Tibial nerve (tissue), 4 donors: ENCODE measurements around the gene LPCAT2. TPM values are rescaled to one million over a fixed set of nuclear protein-coding genes. Genes with fewer than 3 reads are reported as not detected.

Experiments
- DNase-seq, 2 donors: peaks; one replicate each; pipeline ENCODE4 v3.0.0-alpha.2; 2019; ENCODE audit warnings: low spot score in 2 of 2
- H3K27ac ChIP-seq, 4 donors: fragments of 200-600 bp; sonication (generic) in 3 of 4; one replicate each; pipeline ENCODE4 v1.5.1; 2017 to 2019; ENCODE audit warnings: mild to moderate bottlenecking in 1 of 4
- H3K27me3 ChIP-seq, 2 donors: fragments of 200-600 bp; sonication (generic) in 1 of 2; one replicate each; pipeline versions ENCODE4 v1.5.1 to v1.6.0; 2017 to 2019
- H3K36me3 ChIP-seq, 3 donors: fragments of 200-600 bp; sonication (generic); one replicate each; pipeline ENCODE4 v1.5.1; 2018 to 2019
- H3K4me1 ChIP-seq, 4 donors: fragments of 200-600 bp; sonication (generic) in 3 of 4; one replicate each; pipeline ENCODE4 v1.5.1; 2017 to 2019
- H3K4me3 ChIP-seq, 4 donors: fragments of 200-600 bp; sonication (generic) in 3 of 4; one replicate each; pipeline ENCODE4 v1.5.1; 2017 to 2019; ENCODE audit warnings: mild to moderate bottlenecking in 1 of 4, moderate library complexity in 1 of 4
- H3K9me3 ChIP-seq, 4 donors: fragments of 200-600 bp; sonication (generic) in 3 of 4; one replicate each; pipeline ENCODE4 v1.5.1; 2017 to 2019
- EP300 ChIP-seq, 2 donors: sonication (generic); formaldehyde crosslinking; IDR thresholded peaks; one replicate each; pipeline ENCODE4 v1.6.1; 2017; ENCODE audit warnings: antibody characterized with exemption in 2 of 2, mild to moderate bottlenecking in 1 of 2
- POLR2A ChIP-seq, 2 donors: fragments of 450-650 bp; IDR thresholded peaks; one replicate each; pipeline ENCODE4 v1.6.1; 2017; ENCODE audit warnings: antibody characterized with exemption in 2 of 2, mild to moderate bottlenecking in 2 of 2, moderate library complexity in 2 of 2
- WGBS, 2 donors: methylation state at CpG; one replicate each; pipeline ENCODE4 v1.1.5; 2018; 5-methylcytosine and 5-hydroxymethylcytosine counted together
- total RNA-seq, 4 donors: library from RNA; depleted of rRNA; stranded (reverse); fragments of >200 nt; gene quantifications; one replicate each; pipeline ENCODE4 v1.1.0, GENCODE V29; 2016
- TF ChIP-seq, protein P1 (sequence below), 5 experiments: fragments of 200-600 bp in 3 of 5; fragments of 450-650 bp in 2 of 5; sonication (generic) in 3 of 5; IDR thresholded peaks; one replicate each; pipeline ENCODE4 v1.5.1; 2016 to 2019; ENCODE audit warnings: antibody characterized with exemption in 5 of 5, mild to moderate bottlenecking in 3 of 5, moderate library complexity in 2 of 5

The LPCAT2 gene
- total RNA-seq, 4 donors from 2014 or later, result 14.9 to 33.4 (median 24.0) TPM

DNA sequence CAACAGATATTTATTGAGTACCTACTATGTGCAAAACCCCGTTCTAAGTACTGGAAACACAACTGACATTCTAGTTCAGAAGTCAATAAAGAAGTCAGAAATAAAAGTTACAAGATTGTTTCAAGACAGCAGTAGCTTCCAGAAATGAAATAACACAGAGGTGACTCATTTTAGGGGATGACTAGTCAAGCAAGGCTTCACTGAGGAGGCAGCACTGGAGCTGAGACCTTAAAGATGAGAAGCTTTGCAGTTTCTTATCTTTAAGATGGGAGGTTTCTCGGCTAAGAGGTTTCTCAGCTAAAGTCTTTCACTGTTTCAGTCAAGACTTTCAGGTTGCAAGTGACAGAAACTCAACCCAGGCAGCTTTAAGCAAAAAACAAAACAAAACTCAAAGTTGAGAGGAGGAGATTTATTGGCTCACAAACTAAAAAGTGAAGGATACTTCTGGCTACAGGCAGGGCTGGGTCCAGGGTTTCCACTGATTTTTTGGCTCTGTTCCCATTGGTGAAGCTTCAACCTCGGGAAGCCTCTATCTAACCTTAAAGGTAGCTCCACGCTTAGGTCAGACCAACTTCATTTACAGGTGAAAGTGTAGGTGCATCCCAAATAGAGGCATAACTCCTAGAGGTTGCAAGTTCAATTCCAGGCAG is 37.3 kb upstream of the LPCAT2 start:
- no peak for DNase-seq
- no peak overlapping the region for H3K4me3 ChIP-seq
- WGBS, 2 donors, result 69 to 71% methylated on average over 4 of the region's 4 CpGs

DNA sequence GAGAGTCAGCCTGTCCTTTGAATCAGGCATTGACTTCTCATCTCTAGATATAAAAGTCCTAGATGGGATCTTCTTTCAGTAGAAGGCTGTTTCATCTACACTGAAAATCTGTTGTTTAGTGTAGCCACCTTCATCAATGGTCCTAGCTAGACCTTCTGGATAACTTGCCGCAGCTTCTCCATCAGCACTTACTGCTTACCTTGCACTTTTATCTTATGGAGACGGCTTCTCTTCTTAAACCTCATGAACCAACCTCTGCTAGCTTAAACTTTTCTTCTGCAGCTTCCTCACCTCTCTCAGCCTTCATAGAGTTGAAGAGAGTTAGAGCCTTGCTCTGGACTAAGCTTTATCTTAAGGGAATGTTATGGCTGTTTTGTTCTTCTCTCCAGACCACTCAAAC is 35.3 kb upstream of the LPCAT2 start:
- Histone ChIP-seq H3K27ac (no peak overlapping the region), H3K9me3 (no peaks in the 10 kb centered on the region), H3K4me3 (no peak overlapping the region), H3K27me3 (no peaks in the 10 kb centered on the region), H3K36me3 (no peaks in the 10 kb centered on the region), H3K4me1 (peaks cover 0 to 48% (median 5%) of the 10 kb centered on the region in 4 donors)
- 94 to 95% methylated on average over 2 of the region's 2 CpGs for WGBS, 2 donors
- TF ChIP-seq POLR2A (IDR thresholded peaks at IDR 0.05) (no peak), EP300 (IDR thresholded peaks at IDR 0.05) (no peak)
- TF ChIP-seq, protein P1, sequence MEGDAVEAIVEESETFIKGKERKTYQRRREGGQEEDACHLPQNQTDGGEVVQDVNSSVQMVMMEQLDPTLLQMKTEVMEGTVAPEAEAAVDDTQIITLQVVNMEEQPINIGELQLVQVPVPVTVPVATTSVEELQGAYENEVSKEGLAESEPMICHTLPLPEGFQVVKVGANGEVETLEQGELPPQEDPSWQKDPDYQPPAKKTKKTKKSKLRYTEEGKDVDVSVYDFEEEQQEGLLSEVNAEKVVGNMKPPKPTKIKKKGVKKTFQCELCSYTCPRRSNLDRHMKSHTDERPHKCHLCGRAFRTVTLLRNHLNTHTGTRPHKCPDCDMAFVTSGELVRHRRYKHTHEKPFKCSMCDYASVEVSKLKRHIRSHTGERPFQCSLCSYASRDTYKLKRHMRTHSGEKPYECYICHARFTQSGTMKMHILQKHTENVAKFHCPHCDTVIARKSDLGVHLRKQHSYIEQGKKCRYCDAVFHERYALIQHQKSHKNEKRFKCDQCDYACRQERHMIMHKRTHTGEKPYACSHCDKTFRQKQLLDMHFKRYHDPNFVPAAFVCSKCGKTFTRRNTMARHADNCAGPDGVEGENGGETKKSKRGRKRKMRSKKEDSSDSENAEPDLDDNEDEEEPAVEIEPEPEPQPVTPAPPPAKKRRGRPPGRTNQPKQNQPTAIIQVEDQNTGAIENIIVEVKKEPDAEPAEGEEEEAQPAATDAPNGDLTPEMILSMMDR (IDR thresholded peaks at IDR 0.05), result no peak
- no peak for DNase-seq

More for the DNA sequence above, 37.3 kb upstream of the LPCAT2 start:
- Histone ChIP-seq H3K36me3 (no peaks in the 10 kb centered on the region), H3K9me3 (no peaks in the 10 kb centered on the region), H3K27me3 (no peaks in the 10 kb centered on the region), H3K4me1 (peaks cover 0 to 31% (median 3%) of the 10 kb centered on the region in 4 donors), H3K27ac (peak overlapping the region in 1 of 4 donors; percentile 69)
- TF ChIP-seq, protein P1 (IDR thresholded peaks at IDR 0.05), result no peak
- TF ChIP-seq EP300 (IDR thresholded peaks at IDR 0.05), result no peak
- TF ChIP-seq POLR2A (IDR thresholded peaks at IDR 0.05), result no peak

DNA sequence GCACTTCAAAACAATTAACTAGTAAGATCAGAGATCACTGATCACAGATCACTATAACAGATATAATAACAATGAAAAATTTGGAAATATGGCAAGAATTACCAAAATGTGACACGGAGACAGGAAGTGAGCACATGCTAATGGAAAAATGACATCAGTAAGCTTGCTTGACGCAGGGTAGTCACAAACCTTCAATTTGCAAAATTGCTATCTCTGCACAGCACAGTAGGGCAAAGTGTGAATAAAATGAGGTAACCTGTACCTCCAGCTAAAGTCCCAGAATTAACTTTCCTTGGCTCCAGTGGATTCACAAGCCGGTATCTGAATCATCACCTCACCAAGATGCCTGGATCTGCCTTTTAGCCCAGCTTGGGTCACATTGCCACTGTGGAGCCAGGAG is 34.1 kb upstream of the LPCAT2 start:
- no peak overlapping the region for H3K4me3 ChIP-seq
- H3K27ac ChIP-seq, result peak overlapping the region in 2 of 4 donors; percentile 84 to 92
- no peaks in the 10 kb centered on the region for H3K9me3 ChIP-seq
- peaks cover 0 to 59% (median 5%) of the 10 kb centered on the region in 4 donors for H3K4me1 ChIP-seq
- no peak for TF ChIP-seq EP300 (IDR thresholded peaks at IDR 0.05)
- TF ChIP-seq, protein P1 (IDR thresholded peaks at IDR 0.05), result no peak
- no peak for TF ChIP-seq POLR2A (IDR thresholded peaks at IDR 0.05)
- no peak for DNase-seq
- 87 to 94% methylated on average over 3 of the region's 3 CpGs for WGBS, 2 donors
- H3K27me3 ChIP-seq, result no peaks in the 10 kb centered on the region
- no peaks in the 10 kb centered on the region for H3K36me3 ChIP-seq

DNA sequence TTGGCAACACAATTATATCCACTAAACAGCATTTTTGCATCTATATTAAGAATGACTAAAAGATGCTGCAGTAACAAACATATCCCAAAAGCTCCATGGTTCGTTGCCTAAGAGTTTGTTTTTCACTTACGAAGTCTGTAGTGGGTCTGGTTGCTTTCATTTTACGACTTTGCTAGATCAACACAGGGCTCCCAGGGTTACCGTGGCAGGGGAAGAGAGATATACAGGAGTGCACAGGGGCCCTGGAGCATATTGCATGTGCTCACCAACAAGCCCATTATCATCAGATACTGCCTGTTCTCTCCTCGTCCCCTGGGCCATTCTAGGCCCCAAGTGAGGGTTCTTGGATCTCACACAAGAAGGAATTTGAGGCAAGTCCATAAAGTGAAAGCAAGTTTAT is 33.0 kb upstream of the LPCAT2 start:
- H3K27ac ChIP-seq, result peak overlapping the region in 3 of 4 donors; percentile 35 to 92 (median 84)
- peak overlapping the region in 1 of 4 donors; percentile 20 for H3K4me3 ChIP-seq
- H3K27me3 ChIP-seq, result no peaks in the 10 kb centered on the region
- no peak for TF ChIP-seq POLR2A (IDR thresholded peaks at IDR 0.05)
- TF ChIP-seq, protein P1 (IDR thresholded peaks at IDR 0.05), result no peak
- TF ChIP-seq EP300 (IDR thresholded peaks at IDR 0.05), result no peak
- peaks cover 0 to 59% (median 4%) of the 10 kb centered on the region in 4 donors for H3K4me1 ChIP-seq
- WGBS, 2 donors, result 42 to 49% methylated on average over 5 of the region's 5 CpGs
- no peaks in the 10 kb centered on the region for H3K9me3 ChIP-seq
- H3K36me3 ChIP-seq, result no peaks in the 10 kb centered on the region
- DNase-seq, result peak; percentile 50 to 64
